HG02884 (cell line): ENCODE measurements around the gene CSF1.
"Not testable (repeated sequence)": the region's sequence is repeated elsewhere in the genome, so short reads cannot be mapped to it uniquely, and the experiment has no call there.

Experiments used
- ATAC-seq: cut with Tn5 transposase; IDR thresholded peaks from one replicate; pipeline ENCODE4 v1.9.1; 2021; ENCODE audit warnings: mild to moderate bottlenecking, moderate library complexity; ENCODE audit not compliant: unreplicated experiment

Gene CSF1

GRCh38 chr1:109910123-109910962 lies at the start of gene CSF1:
TSS of gene CSF1 (plus strand) at chr1:109910849. CDS start at chr1:109911024, 175 bp downstream.
- ATAC-seq: peak; percentile 33

GRCh38 chr1:109861616-109862015 lies 49.0 kb upstream of the CSF1 start:
- not testable (repeated sequence) for ATAC-seq

- no peak for ATAC-seq
Observed at GRCh38 chr1:109863667-109864046, 47.0 kb upstream of the CSF1 start.

- ATAC-seq: no peak
Observed at GRCh38 chr1:109864047-109864822, 46.4 kb upstream of the CSF1 start.

- no peak for ATAC-seq
Observed at GRCh38 chr1:109864930-109865612, 45.6 kb upstream of the CSF1 start.

- ATAC-seq: no peak
Observed at GRCh38 chr1:109866071-109866470, 44.6 kb upstream of the CSF1 start.

GRCh38 chr1:109873278-109874175 lies 37.1 kb upstream of the CSF1 start:
- no peak for ATAC-seq

- no peak for ATAC-seq
Observed at GRCh38 chr1:109874445-109874844, 36.2 kb upstream of the CSF1 start.

GRCh38 chr1:109875874-109876273 lies 34.8 kb upstream of the CSF1 start:
- ATAC-seq: no peak

GRCh38 chr1:109876617-109877316 lies 33.9 kb upstream of the CSF1 start:
- ATAC-seq: no peak

GRCh38 chr1:109877317-109877771 lies 33.3 kb upstream of the CSF1 start:
- ATAC-seq: no peak

- no peak for ATAC-seq
Observed at GRCh38 chr1:109877776-109878175, 32.9 kb upstream of the CSF1 start.

- ATAC-seq: no peak
Observed at GRCh38 chr1:109878531-109879104, 32.0 kb upstream of the CSF1 start.

GRCh38 chr1:109879371-109879770 lies 31.3 kb upstream of the CSF1 start:
- ATAC-seq: not testable (repeated sequence)

- no peak for ATAC-seq
Observed at GRCh38 chr1:109879881-109880525, 30.6 kb upstream of the CSF1 start.

- ATAC-seq: no peak
Observed at GRCh38 chr1:109880971-109881894, 29.4 kb upstream of the CSF1 start.

- ATAC-seq: no peak
Observed at GRCh38 chr1:109881906-109882287, 28.8 kb upstream of the CSF1 start.
